ENCODE measurements around the gene DPP4.

DNA sequence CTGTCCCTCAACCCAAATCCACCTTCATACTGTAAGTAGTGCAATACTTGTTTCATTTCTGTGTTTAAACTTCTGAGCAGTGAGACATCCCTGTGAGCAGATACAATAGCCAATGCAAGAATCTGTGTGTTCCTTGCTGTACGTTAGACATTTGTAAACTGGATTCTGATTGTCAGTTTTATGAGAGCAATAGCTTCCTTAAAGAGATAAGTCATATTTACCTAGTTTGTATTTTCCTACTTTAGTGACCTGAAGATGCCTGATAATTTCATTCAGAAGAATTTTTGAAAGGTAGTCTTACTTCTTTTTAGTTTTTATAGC, 90.7 kb downstream of the DPP4 start:
- no peak for TF ChIP-seq EZH2 (IDR thresholded peaks at IDR 0.05; ENCODE audit: low read length, unreplicated experiment)
- TF ChIP-seq, protein P1, sequence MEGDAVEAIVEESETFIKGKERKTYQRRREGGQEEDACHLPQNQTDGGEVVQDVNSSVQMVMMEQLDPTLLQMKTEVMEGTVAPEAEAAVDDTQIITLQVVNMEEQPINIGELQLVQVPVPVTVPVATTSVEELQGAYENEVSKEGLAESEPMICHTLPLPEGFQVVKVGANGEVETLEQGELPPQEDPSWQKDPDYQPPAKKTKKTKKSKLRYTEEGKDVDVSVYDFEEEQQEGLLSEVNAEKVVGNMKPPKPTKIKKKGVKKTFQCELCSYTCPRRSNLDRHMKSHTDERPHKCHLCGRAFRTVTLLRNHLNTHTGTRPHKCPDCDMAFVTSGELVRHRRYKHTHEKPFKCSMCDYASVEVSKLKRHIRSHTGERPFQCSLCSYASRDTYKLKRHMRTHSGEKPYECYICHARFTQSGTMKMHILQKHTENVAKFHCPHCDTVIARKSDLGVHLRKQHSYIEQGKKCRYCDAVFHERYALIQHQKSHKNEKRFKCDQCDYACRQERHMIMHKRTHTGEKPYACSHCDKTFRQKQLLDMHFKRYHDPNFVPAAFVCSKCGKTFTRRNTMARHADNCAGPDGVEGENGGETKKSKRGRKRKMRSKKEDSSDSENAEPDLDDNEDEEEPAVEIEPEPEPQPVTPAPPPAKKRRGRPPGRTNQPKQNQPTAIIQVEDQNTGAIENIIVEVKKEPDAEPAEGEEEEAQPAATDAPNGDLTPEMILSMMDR (conservative IDR thresholded peaks at IDR 0.05; ENCODE audit: low read depth, low read length) = no peak

All from PC-3 (cell line).